Activated naive CD4-positive, alpha-beta T cell treated with Interleukin-2 at 50 U/mL for 16 hours (primary cell): ENCODE data around the gene TUBA4B.
"Not testable (repeated sequence)": the region's sequence is repeated elsewhere in the genome, so short reads cannot be mapped to it uniquely, and the experiment has no call there.

Source experiments
- DNase-seq: peaks from one replicate; pipeline ENCODE4 v3.0.0-alpha.2; 2020

TUBA4B gene

DNA sequence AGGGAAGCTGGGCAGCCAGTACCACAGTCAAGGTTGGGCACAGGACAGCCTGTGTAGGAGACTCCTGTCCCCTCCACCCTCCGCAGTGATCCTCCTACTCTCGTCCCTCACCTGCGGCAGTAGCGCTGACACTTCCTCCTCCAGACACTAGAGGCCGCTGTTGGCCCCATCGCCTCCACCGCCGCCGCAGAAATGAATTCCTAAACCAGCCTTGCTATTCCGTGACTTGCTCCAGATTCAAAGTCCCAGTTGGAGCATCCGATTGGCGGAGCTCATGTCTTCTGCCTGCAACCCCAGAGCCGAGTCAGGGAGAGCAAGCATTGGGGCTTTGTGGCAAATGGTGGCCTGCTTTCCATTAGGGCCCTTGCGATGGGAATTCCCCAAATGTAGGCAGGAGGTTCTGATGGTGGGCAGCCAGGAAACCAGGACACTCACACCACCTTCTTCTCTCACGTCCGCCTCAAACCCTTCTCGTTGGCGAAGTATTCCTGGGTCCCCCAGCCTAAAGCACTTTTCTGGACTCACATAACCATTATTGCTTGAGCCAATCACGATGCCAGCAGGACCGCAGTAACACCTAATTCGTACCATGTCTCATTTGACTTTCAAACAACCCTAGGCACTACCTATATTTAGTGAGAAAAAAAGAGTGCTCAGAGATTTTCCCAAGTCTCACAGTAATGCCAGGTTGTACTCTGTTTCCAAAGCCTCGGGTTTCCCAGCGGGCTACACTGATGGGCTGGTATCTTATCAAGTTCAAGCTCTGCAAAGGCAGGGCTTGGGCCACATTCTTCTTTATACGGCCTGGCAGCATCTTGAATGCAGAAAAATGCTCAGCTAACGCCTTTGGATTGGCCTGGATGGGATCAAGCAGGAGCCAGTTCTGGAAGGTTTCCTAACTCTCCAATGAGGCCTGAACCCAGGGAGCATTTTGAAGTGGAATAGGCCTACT, 24.9 kb downstream of the TUBA4B start:
- DNase-seq = peak; percentile 79

DNA sequence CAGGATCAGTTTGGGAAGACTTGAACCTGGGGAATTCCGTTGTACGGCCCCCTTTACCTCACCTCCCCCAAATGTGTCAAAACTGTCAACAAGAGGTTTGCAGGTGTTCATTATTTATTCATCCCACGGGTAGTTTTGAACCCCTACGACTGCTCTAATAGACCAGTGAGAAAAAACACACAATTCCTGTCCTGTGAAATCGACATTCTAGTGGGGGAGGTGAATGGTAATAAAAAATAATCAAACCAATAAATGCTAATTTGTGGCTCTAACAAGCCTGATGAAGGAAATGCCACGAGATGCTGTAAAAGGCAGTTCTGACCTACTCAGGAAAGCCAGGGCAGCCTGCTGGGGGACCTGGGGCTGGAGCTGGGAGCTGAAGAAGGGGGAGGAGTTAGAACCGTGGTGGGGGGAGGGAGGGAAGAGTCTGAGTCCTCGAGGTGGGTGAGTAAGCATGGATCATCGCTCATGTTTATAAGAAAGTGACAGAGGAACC, 25.7 kb downstream of the TUBA4B start:
- DNase-seq = no peak

DNA sequence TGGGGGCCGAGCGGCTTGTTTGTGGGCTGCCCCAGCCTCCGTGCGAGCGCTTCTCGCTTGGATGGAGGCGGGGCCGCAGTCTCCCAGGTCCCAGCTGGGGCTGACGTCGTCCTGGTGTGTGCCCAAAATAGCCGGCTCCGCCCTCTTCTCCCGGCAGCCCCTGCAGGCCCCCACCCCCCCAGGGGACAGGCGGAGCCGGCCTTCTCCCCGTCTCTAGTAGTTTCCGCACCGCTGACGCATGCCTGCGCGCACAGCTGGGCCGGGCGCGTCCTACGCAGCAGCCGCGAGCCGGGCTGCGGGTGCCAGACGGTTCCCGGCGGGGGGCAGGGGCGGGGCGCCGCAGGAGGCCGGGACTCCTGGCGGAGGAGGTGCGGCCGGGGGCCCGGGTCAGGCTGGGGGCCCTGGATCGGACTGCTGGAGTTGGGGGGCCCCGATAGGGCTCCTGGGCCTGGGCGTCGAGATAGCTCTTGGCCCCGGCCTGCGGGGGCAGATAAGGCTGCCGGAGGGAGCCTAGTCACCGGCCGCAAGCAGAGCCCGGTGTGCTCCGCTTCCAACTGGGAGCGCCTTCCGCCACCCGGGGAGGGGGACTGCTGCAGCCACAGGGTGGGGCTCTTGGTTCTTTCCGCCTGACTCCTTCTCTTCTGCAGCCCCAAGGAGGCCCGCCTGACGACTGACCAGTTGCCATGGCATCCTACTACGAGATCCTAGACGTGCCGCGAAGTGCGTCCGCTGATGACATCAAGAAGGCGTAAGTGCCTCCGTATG, 26.3 kb downstream of the TUBA4B start, which contains the start of gene DNAJB2:
DNAJB2 (plus strand) TSS at position 216 of the 765 bp plus-strand sequence; CDS start at position 684, 468 bp downstream.
- peak; percentile 100 for DNase-seq

DNA sequence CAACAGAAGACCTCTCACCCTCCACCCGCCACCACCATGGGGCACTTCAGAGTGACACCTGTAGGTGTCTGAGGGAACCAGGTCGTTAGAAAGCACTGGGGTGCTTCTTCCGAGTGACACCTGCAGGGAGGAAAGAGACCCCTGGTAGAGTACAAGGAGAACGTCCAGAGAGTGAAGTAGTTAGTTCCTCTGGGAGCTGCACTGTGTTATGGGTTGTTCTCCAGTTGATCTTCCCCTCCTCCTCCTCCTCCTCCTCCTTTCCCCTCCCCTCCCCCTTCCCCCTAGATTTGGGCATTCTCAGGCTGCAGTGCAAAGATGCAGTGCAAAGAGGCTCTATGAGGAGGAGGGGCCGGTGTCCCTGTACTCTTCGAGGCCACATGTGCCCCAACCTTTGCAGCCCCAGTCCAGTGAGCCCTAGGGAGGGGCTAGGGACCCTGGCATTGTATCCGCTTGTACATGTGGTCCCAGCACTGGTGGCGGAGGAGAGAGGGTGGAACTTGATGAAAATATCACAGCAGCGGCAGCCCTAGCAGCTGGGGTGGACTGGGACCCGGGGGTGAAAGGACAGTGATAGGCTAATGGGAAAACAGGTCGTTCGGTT, 27.0 kb downstream of the TUBA4B start:
- no peak for DNase-seq

DNA sequence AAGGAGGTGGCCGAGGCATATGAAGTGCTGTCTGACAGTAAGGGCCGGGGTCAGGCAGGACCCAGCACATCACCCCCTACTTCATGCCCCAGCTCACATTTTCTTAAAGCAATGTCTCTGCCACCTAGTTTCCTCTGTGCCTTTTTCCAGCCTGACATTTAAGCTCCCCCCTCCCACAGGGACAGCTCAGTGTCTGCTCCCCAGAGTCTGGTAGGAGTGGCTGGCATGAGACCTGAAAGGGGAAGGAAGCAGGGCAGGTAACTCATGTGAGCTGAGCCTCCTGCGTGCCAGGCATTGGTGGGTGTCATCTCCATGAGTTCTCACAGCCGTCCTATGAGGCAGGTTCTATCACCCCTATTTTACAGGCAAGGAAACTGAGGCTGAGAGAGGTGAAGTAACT, 27.6 kb downstream of the TUBA4B start:
- no peak for DNase-seq

DNA sequence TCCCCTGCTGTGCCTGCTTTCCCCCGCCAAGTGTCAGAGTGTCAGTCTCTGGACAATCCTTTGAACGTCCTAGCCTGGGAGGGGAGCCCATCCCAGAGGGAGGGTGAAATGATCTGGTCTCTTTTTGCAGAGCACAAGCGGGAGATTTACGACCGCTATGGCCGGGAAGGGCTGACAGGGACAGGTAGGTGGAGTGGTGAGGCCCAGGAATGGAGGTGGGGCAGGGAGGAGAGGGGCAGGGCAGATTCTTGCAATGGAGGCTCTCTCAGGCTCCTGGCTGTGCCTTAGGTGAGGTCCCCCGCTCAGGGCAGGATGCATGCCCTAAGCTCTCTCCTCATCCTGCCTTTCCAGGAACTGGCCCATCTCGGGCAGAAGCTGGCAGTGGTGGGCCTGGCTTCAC, 28.5 kb downstream of the TUBA4B start:
- DNase-seq = no peak

DNA sequence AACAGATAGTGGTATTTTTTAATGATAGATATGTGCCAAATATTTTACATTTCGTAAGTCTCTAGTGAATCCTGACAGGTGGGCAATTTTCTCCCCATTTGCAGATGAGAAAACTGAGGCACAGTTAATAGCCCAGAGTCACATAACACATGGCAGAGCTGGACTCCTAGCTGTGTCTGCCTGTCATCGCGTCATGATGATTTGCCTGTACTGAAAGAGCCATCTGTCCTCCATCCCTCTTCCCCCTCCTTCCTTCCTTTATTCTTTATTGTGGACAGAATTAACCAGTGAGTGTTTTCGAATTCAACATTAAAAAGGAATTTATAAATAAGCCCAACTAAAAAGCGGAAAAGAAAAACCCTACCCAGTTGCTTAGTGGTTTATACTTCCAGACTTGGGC, 29.3 kb downstream of the TUBA4B start:
- no peak for DNase-seq

DNA sequence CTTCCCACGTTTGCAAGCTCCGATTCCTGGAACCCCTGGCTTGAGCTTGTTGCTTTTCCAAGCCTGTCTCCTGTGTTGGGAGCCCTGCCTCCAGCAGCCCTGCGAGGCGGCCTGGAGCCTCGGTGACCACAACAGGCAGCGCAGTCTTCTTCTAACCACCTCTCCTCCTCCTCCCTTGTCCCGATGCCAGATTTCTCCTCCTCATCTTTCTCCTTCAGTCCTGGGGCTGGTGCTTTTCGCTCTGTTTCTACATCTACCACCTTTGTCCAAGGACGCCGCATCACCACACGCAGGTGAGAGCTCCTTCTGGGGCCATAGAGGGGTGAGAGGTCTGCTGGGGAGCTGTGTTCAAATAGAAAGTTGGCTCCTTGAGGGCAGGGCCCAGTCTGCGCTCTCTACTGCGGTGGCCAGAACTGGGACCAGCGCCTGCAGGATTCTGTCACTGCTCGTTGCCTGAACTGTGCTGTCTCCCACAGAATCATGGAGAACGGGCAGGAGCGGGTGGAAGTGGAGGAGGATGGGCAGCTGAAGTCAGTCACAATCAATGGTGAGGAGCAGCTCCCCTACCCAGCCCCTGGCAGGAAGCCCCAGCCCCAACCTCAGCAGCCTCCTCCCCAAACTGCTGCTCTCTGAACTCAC, 30.0 kb downstream of the TUBA4B start:
- DNase-seq = no peak

DNA sequence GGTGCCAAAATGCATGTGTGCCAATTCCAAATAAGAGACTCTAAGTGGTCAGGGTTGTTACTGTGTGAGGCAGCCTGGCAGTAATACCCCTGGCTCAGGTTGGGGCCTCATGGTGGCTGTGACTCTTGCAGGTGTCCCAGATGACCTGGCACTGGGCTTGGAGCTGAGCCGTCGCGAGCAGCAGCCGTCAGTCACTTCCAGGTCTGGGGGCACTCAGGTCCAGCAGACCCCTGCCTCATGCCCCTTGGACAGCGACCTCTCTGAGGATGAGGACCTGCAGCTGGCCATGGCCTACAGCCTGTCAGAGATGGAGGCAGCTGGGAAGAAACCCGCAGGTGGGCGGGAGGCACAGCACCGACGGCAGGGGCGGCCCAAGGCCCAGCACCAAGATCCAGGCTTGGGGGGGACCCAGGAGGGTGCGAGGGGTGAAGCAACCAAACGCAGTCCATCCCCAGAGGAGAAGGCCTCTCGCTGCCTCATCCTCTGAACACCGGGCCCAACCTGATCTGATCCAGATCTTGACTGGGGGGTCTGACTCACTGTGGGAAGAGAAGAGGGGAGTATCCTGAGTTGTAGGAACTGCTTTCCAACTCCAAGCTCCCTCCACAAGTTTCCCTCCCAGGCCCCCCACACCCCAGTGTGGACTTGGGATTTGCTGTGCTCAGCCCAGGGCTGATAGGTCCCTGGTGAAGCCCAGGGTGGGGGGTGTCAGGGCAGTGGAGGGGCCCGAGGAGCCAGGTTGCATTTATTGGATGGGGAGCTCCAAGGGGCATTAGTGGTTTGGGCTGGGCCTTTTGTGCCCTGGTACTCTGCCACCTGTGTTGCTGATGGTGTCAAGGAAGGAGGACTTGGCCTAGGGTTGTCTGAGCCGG, 31.7 kb downstream of the TUBA4B start:
- DNase-seq = no peak

DNA sequence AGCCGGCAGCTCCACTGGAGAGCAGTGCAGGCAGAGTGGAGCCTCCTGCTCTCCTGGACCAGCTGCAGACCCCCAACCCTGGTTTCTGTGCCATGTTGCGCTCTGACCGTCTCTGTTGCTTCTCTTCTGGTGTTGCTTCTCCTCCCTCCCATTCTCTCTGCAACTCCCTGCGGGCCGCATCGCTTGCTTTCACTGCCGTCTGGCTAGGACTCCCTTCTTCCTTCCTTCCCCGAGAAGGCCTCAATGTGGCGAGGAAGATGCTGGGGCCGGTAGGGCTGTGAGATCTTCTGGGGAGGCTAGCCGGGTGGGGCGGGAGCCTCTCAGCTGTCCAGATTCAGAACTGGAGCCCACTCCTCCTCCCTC, 32.3 kb downstream of the TUBA4B start:
- no peak for DNase-seq

DNA sequence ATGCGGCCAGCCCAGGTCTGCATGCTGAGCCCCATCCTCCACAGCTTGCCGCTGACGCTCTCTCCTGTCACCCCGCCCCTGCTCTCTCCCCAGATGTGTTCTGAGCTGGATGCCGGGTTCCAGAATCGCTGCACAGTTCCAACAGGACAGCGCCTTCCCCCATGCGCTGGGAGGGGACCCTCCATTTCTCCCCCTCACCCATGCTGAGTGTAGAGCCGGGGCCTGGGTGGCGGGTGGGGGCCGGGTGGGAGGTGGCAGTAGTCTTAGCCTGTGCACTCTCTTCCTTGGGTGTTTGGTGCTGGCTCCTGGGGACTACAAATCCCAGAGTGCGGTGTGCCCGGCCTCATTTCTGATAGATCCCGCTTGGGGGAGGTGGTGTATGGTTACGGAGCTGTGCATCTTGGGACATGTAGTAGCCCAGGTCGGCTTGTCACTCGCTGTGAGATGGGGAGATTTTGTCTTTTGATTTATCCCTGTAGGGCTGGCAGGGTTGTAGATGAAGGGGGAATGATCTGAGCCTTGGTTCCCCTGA, 32.9 kb downstream of the TUBA4B start:
- no peak for DNase-seq

DNA sequence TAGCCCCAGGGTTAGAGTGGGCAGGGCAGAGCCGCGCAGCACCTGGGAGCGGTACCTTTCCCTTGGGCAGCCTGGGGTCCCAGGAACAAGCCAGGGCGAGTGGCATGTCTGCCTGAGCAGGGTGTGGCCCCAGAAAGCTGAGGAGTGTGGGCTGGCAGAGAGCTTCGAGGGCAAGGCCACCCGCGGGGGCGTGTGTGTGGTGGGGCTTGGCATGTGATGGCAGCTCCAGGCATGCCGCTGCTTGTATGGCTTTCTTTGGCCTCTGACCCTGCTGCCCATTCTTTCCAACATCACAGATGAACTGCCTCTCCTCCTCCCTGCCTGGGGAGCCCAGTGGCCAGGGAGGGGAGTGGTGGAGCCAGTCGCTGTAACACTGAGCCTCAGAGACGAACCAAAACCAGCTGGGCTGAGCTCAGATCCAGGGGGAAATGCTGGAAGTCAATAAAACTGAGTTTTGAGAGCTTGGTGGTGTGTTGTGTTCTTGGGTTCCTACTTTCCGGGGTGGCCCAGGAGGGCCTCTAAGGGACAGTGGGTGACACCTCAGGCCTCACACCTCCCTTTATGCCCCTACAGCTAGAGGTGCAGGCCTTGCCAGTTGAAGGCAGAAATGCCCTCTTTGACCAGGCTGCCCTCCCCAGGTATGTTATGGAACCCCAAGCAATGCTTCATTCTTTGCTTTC, 33.5 kb downstream of the TUBA4B start:
- no peak for DNase-seq

DNA sequence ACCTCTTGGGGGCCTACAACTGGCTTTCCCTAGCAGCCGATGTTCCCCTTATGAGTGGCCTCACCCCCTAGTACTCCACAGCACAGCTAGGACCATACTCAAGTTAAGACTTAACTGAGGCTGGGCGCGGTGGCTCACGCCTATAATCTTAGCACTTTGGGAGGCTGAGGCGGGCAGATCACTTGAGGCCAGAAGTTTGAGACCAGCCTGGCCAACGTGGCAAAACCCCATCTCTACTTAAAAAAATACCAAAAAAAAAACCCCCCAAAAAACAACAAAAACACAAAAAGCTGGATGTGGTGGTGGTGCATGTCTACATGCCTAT, 34.0 kb downstream of the TUBA4B start:
- not testable (repeated sequence) for DNase-seq

DNA sequence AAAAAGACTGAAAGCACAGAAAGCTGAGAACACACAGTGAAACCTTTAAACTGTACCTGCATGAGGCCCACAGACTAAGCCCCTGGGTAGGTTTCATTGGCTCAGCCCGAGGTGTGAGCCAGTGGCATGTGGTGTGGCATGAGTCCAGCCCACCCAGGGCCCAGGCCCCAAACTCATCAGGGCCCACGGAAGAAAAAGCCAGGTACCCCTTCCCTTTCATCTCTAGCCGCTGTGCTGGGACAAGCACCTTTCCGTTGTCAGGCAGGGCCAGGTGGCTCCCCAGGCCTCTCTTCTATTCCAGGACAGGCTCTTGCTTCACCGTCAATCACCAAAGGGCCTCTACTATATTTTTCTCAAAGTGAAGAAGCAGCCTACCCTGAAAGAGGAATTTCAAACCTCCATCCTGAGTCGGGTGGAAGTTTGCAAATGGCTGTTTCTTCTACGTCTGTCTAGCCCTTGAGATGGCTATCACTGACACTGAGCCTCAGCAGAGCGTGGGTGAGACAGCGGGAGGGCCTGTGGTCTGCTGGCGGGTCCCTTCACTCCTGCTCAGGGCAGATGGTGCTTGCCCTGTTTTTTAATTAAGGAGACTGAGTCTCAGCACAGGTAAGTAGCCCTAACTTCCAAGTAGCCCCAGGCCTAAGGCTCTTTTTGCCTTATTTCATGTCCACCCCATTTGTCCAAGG, 34.7 kb downstream of the TUBA4B start:
- DNase-seq = no peak

DNA sequence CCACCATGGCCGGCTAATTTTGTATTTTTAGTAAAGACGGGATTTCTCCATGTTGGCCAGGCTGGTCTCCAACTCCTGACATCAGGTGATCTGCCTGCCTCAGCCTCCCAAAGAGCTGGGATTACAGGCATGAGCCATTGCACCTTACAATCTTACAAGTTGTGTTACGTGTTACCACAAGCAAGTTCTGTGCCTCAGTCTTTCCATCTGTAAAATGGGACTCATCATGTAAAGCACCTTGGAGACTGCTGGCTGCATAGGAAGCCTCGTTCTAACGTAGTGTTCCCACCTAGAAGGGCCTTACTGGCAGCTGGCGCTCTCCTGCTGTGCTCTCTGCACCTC, 36.1 kb downstream of the TUBA4B start:
- no peak for DNase-seq

DNA sequence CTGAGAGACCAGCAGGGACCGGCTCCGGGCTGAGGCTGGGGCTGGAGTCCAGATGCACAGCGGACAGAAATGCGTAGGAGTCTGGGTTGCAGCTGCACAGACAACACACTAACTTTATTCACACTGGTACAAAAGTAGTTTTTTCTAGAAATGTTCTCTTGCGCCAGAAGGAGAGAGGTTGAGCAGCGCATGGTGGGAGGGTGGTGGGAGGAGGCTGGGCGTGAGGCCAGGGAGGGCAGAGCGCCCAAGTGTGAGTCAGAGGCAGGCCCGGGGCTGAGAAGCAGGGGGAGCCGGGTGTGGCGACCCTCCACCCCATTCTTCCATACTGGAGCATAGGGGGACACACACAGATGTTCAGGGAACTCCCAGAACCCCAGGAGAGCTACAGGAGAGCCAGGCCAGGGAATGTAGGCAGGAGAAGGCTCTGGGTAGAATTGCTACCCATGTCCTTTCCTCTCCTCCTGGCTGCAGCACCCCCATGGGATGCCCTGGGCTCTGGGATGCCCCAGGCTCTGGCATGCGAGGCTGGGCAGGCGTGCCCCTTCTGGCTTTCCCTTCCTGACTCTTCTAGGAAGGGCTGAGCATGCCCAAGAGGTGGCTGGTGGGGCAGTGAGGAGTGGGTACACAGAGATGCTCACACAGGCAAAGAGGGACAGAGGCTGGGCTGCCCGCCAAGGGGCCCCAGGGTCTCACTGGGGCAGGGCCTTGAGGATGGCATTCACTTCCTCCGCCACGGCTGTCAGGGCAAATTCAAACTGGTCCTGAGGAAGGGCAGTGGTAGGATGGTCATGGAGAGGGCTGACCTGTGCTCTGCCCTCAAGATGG, 36.7 kb downstream of the TUBA4B start:
- DNase-seq = no peak

DNA sequence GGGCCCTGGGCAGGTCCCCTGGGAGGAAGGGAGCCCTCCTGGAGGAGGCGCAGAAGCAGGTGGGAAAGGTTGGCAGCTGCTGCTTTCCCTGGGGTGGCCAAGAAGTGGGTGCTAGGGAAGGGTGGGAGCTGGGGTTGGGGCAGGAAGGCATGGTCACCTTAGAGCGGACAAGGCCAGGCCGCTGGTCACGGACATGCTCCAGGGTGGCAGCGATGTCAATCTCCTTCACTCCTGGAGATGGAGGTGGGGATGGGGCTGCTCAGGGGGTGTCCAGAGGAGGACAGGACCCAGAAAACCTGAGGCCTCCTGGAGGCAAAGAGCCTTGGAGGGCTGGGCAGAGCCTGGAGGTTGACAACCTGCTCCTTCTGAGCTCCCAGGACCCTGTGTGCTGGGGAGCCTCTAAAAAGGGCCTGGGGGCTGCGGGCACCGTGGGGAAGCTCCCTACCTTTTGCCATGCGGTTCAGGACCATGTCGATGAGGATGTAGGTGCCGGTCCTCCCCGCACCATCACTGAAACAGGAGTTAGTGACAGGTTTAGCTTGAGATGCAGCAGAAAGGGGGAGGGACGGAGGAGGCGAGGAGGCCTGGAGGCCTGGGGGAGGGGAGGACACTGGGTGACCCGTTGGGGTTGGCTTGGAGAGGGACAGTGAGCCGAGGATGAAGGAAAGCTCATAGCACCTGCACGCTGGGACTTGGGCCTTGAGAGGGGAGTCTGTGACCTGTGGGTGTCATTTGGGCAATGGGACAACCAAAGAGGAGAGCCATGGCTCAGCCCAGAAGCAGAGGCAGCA, 37.5 kb downstream of the TUBA4B start:
- DNase-seq = no peak

DNA sequence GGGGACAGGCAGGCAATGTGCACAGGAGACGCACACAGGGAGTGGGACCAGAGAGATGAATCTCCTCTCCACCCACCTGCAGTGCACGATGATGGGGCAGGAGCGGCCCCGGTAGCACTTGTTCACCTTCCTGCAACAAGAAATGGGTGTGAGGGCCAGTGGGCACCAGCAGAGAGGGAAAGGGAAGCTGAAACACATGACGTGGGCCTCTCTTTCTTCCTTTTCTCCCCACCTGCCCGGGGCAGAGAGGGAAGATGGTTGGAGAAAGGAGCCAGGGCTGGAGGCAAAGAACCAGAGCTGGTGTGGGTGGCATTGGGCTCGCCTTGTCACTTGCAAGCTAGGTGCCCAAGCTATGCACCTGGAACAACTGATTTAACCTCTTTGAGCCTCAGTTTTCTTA, 38.4 kb downstream of the TUBA4B start:
- DNase-seq = no peak
